ENCODE data around the gene STRBP.

The STRBP gene

GRCh38 chr9:123176949-123177348 lies 91.4 kb downstream of the STRBP start:
- no peak overlapping the region for H3K4me3 ChIP-seq (ENCODE audit: low read depth, low read length)
- TF ChIP-seq, protein P1, sequence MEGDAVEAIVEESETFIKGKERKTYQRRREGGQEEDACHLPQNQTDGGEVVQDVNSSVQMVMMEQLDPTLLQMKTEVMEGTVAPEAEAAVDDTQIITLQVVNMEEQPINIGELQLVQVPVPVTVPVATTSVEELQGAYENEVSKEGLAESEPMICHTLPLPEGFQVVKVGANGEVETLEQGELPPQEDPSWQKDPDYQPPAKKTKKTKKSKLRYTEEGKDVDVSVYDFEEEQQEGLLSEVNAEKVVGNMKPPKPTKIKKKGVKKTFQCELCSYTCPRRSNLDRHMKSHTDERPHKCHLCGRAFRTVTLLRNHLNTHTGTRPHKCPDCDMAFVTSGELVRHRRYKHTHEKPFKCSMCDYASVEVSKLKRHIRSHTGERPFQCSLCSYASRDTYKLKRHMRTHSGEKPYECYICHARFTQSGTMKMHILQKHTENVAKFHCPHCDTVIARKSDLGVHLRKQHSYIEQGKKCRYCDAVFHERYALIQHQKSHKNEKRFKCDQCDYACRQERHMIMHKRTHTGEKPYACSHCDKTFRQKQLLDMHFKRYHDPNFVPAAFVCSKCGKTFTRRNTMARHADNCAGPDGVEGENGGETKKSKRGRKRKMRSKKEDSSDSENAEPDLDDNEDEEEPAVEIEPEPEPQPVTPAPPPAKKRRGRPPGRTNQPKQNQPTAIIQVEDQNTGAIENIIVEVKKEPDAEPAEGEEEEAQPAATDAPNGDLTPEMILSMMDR (IDR thresholded peaks at IDR 0.05; ENCODE audit: control insufficient read depth, extremely low read depth, insufficient read depth): no peak
- DNase-seq (ENCODE audit: low read depth): no peak

GRCh38 chr9:123175854-123176629 lies 92.3 kb downstream of the STRBP start:
- peak overlapping the region; percentile 2; the same call in 1 of the 2 replicates for H3K4me3 ChIP-seq (ENCODE audit: low read depth, low read length)
- TF ChIP-seq, protein P1 (IDR thresholded peaks at IDR 0.05; ENCODE audit: control insufficient read depth, extremely low read depth, insufficient read depth): no peak
- DNase-seq (ENCODE audit: low read depth): peak; percentile 35

DNA sequence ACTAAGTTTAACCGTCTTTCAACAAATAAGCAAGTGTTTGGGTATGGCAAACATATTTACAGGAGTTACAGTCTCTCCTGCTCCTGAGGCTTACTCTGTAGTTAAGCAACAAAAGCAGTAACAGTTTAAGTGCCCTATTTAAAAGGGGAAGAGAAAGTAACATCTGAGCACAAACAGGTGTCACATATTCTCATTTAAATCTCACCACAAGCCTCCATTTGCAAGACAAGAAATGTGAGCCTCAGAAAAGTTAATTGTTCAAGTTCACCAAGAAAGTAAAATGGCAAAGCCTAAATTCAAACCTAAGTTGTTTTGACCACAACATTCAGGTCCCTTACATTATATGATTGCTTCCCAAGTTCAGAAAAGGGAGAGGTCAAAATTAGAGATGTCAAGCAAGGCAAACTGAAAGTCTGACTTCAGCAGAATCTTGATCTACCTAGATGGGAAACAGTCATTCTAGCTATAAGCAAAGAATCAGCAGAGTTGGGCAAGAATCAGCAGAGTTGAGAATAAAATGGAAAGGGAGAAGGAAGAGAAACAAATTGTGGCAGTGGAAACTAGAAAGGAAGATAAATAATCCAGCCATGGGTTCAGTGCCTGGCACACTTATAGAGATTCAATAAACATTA lies 93.4 kb downstream of the STRBP start:
- DNase-seq (ENCODE audit: low read depth): no peak
- H3K4me3 ChIP-seq (ENCODE audit: low read depth, low read length): no peak overlapping the region
- TF ChIP-seq, protein P1 (IDR thresholded peaks at IDR 0.05; ENCODE audit: control insufficient read depth, extremely low read depth, insufficient read depth): no peak

GRCh38 chr9:123174079-123174478 lies 94.3 kb downstream of the STRBP start:
- no peak for DNase-seq (ENCODE audit: low read depth)
- H3K4me3 ChIP-seq (ENCODE audit: low read depth, low read length): no peak overlapping the region
- TF ChIP-seq, protein P1 (IDR thresholded peaks at IDR 0.05; ENCODE audit: control insufficient read depth, extremely low read depth, insufficient read depth): no peak

DNA sequence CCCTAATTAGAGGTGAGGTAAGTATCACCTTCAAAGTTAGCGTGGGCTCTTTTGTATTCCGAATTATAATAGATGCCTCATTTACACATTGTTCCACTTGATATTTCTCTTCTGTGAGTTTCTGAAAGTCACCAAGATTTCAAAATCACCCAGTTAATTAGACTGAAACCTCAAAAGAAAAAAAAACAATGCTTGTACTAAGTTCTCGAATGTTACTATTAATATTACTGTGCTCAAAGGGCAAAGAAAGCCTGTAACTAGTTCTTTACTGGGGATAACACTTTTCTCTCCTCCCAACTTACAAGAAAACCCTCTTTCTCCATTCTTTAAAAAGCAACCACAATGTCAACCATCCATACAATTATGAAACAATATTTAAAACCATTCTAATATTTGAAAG lies 98.5 kb downstream of the STRBP start:
- H3K4me3 ChIP-seq (ENCODE audit: low read depth, low read length): no peak overlapping the region
- TF ChIP-seq, protein P1 (IDR thresholded peaks at IDR 0.05; ENCODE audit: control insufficient read depth, extremely low read depth, insufficient read depth): no peak
- no peak for DNase-seq (ENCODE audit: low read depth)

GRCh38 chr9:123168586-123168985 lies 99.8 kb downstream of the STRBP start:
- TF ChIP-seq, protein P1 (IDR thresholded peaks at IDR 0.05; ENCODE audit: control insufficient read depth, extremely low read depth, insufficient read depth): no peak
- no peak overlapping the region for H3K4me3 ChIP-seq (ENCODE audit: low read depth, low read length)
- DNase-seq (ENCODE audit: low read depth): no peak
